Lower lobe of right lung (tissue), 2 donors: ENCODE data around the gene PPP1R12B. TPM values are rescaled to one million over a fixed set of nuclear protein-coding genes. Genes with fewer than 3 reads are reported as not detected.
"Not testable (repeated sequence)": the region's sequence is repeated elsewhere in the genome, so short reads cannot be mapped to it uniquely, and the experiment has no call there.

Source experiments
- ATAC-seq, 2 donors: fragments of 200-7000 bp; cut with Tn5 transposase; one replicate each; pipeline ENCODE4 v1.9.1; 2020 to 2022; ENCODE audit warnings: mild to moderate bottlenecking in 2 of 2, moderate library complexity in 2 of 2
- DNase-seq: peaks from one replicate; pipeline ENCODE4 v3.0.0-alpha.2; 2020
- H3K27ac ChIP-seq: fragments of 200-600 bp; one replicate; pipeline ENCODE4 v1.8.0; 2022
- H3K27me3 ChIP-seq: fragments of 200-600 bp; one replicate; pipeline ENCODE4 v1.8.0; 2022; ENCODE audit warnings: low read depth
- H3K36me3 ChIP-seq: fragments of 200-600 bp; one replicate; pipeline ENCODE4 v1.8.0; 2022; ENCODE audit warnings: mild to moderate bottlenecking
- H3K4me1 ChIP-seq: fragments of 200-600 bp; one replicate; pipeline ENCODE4 v1.8.0; 2022
- H3K4me3 ChIP-seq: fragments of 200-600 bp; one replicate; pipeline ENCODE4 v1.8.0; 2022; ENCODE audit warnings: mild to moderate bottlenecking
- H3K9me3 ChIP-seq: fragments of 200-600 bp; one replicate; pipeline ENCODE4 v1.8.0; 2022
- intact Hi-C: fragments of 100-400 bp; cut with DNase I; formaldehyde crosslinking; loops from one replicate; pipeline ENCODE4 v1.11.0; 2022
- total RNA-seq: library from RNA; stranded (reverse); fragmentation: NEBNext Ultra II Directional; extraction: Animal tissue kit (Norgen Biotek cat#: 25700); gene quantifications from one replicate; pipeline ENCODE4 v1.2.1, GENCODE V29; 2021
- TF ChIP-seq, protein P1 (sequence below): fragments of 200-600 bp; IDR thresholded peaks from one replicate; pipeline ENCODE4 v1.8.0; 2022; ENCODE audit warnings: antibody characterized with exemption, mild to moderate bottlenecking
- donor health status: DM: no; HTN: yes; CAD: no; lungs with severe emphysema.

Gene PPP1R12B
- total RNA-seq, 1 donor from 2014 or later: 41.4 TPM

DNA sequence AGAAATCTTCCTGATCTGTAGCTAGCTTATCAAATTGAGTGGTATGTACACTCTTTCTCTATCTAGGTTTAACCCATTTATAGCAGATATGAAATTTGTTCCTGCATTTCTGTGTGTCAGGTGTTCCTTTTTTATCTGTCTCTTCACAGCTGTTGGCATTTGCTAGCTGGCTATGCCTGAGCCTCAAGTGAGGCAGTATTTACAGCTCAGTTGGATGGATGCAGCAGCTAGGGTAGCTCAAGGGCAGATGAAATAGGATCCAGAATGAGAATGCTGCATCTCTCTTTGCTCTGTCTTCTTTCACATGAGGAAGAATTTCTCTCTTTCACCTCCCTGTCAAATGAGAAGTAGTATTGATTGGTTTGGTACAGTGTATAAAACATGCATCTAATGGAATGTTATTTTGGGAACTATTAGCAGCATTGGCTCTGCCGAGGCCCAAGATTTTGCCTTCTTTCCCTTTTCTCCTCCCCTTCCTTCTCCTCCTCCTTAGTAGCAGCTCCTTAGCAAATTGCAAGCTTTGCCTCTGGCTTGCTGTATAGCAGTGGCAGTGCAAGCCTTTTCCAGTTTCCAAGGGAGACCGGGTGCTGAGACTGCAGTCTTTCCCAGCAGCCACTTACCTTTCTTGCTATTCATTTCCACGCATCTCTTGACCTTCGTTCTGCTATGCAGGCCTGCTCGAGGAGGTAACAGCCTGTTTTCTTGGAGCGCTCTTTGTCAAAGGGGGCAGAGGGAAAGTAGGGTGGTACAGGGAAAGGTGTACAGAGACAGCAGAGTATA lies 125.0 kb downstream of the PPP1R12B start:
- intact Hi-C loops, H3K9me3 ChIP-seq, H3K27ac ChIP-seq, H3K4me1 ChIP-seq, ATAC-seq, H3K27me3 ChIP-seq, H3K4me3 ChIP-seq, DNase-seq, H3K36me3 ChIP-seq: not testable (repeated sequence)

- H3K4me3 ChIP-seq, intact Hi-C loops, H3K4me1 ChIP-seq, DNase-seq, H3K9me3 ChIP-seq, H3K27ac ChIP-seq, H3K27me3 ChIP-seq, ATAC-seq, H3K36me3 ChIP-seq: not testable (repeated sequence)
Observed at GRCh38 chr1:202479661-202480060, 131.2 kb downstream of the PPP1R12B start.

DNA sequence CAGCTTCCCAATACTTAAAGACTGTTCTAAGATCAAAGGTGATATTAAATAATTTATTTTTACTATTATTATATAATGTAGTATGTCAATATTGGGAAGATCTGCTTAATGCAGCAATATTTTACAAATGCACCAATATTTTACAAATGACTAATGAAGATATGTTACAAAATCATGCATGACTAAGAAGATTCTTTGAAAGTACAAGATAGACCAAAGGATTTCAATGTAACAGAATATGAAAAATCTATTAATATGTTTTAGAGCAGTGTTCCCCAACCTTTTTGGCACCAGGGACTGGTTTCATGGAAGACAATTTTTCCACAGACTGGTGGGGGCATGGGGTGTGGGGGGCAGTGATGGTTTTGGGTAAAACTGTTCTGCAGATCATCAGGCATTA lies 132.1 kb downstream of the PPP1R12B start:
- ATAC-seq, intact Hi-C loops, H3K4me1 ChIP-seq, H3K27ac ChIP-seq, H3K36me3 ChIP-seq, H3K4me3 ChIP-seq, H3K9me3 ChIP-seq, DNase-seq, H3K27me3 ChIP-seq: not testable (repeated sequence)

DNA sequence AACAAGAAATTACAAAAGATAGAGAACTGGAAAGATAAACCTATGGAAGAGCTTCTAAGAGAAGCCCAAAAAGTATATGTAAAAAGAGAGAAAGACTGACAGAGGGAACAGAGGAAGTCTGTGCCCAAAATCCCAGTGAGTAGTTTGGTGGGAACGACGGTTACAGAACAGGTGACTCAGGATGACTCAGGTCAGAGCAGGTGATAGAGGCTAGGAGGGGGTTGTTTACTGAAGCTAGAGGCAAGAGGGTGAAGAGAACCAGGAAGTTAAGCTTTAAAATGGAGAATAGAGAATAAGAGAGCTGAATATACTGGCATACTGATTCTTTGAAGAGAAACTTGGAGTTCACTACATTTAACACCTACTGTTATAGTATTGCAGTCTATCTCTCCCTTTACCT lies 134.9 kb downstream of the PPP1R12B start:
- H3K36me3 ChIP-seq, H3K4me3 ChIP-seq, H3K4me1 ChIP-seq, intact Hi-C loops, ATAC-seq, DNase-seq, H3K9me3 ChIP-seq, H3K27ac ChIP-seq, H3K27me3 ChIP-seq: not testable (repeated sequence)

DNA sequence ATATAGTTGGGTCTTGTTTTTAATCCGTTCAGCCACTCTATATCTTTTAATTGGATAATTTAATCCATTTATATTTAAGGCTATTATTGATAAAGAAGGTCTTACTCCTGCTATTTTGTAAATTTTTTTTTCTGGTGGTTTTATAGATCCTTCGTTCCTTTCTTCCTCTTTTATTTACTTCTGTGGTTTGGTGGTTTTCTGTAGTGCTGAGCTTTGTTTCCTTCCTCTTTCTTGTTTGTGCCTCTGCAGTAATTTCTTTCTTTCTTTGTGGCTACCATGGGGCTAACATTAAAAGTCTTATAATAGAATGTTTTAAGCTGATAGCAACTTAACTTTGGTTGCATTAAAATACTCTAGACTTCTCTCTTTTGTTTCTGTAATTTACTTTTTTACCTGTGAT lies 135.5 kb downstream of the PPP1R12B start:
- H3K27me3 ChIP-seq, ATAC-seq, H3K9me3 ChIP-seq, H3K4me1 ChIP-seq, intact Hi-C loops, H3K36me3 ChIP-seq, DNase-seq, H3K27ac ChIP-seq, H3K4me3 ChIP-seq: not testable (repeated sequence)

- ATAC-seq, H3K4me3 ChIP-seq, H3K27ac ChIP-seq, H3K36me3 ChIP-seq, H3K9me3 ChIP-seq, H3K27me3 ChIP-seq, intact Hi-C loops, DNase-seq, H3K4me1 ChIP-seq: not testable (repeated sequence)
Observed at GRCh38 chr1:202484820-202485219, 136.3 kb downstream of the PPP1R12B start.

DNA sequence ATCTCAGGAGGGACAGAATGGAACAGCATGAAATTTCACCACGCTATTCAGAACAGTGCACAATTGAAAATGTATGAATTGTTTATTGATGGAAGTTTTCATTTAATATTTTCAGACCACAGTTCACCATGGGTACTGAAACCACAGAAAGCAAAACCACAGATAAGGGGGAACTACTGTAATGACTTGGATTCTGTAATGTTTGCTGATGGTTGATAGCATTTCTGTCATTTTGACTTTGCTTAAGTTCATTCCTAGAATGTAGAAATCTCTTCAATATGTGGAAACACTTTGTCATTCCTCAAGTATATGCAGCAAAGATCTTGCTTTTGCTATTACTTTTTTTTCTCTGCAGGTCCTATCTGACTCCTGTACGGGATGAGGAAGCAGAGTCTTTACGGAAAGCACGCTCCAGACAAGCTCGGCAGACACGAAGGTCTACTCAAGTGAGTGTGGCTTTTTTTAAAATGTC lies 139.7 kb downstream of the PPP1R12B start:
- H3K27me3 ChIP-seq, H3K4me1 ChIP-seq, H3K9me3 ChIP-seq, H3K36me3 ChIP-seq, DNase-seq, ATAC-seq, H3K27ac ChIP-seq, H3K4me3 ChIP-seq, intact Hi-C loops: not testable (repeated sequence)

DNA sequence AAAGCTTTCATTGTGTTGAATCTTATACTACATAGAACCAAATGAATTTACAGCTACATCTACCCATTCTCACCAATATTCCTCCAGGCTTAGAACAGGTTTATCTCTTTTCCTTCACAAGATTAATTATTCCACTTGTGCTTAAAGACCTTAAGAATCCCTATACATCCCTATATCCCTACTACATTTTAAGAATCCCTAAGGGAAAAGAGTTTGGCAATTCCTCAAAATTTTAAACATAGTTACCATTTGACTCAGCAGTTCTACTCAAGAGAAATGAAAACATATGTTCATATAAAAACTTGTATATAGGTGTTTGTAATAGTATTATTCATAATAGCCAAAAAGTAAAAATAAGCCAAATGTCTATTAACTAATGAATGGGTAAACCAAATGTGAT lies 140.6 kb downstream of the PPP1R12B start:
- H3K9me3 ChIP-seq, DNase-seq, H3K36me3 ChIP-seq, intact Hi-C loops, H3K27ac ChIP-seq, H3K4me3 ChIP-seq, H3K27me3 ChIP-seq, ATAC-seq, H3K4me1 ChIP-seq: not testable (repeated sequence)

DNA sequence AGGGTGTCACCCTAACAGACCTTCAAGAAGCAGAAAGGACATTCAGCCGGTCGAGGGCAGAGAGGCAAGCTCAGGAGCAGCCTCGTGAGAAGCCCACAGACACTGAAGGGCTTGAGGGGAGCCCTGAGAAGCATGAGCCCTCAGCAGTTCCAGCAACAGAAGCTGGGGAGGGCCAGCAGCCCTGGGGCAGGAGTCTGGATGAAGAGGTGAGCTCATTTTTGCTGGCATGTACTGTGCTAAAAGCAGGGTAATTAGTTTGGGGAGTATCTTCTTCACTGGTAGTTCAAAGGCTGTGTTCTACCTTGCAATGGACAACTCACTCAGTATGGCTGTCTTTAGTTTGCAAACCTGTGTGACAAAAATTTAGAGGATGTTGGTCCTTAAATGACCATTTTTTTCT lies 144.6 kb downstream of the PPP1R12B start:
- intact Hi-C loops, DNase-seq, H3K27ac ChIP-seq, H3K27me3 ChIP-seq, H3K9me3 ChIP-seq, H3K4me1 ChIP-seq, H3K4me3 ChIP-seq, ATAC-seq: not testable (repeated sequence)
- peaks cover 34% of the 10 kb centered on the region for H3K36me3 ChIP-seq

DNA sequence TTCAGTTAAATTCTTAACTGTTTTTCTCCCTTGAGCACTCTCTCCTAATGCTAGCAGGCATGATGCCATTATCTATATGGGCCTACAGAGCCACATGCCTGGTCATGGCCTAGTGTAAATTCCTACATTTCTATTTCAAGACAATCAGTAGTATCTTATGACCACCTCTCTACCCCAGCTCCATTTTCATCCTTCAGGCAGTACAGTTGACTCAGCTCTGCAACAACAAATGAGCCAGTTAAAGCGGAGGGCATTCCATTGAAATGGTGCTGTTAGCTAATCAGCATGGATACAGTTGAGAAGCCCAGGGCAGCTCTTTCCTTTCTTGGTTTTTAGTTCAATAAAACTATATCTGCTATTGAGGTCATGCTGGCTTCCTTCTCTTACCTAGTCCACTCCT lies 150.0 kb downstream of the PPP1R12B start:
- H3K4me3 ChIP-seq: no peak overlapping the region
- peaks cover 33% of the 10 kb centered on the region for H3K36me3 ChIP-seq
- no peak for ATAC-seq
- TF ChIP-seq, protein P1, sequence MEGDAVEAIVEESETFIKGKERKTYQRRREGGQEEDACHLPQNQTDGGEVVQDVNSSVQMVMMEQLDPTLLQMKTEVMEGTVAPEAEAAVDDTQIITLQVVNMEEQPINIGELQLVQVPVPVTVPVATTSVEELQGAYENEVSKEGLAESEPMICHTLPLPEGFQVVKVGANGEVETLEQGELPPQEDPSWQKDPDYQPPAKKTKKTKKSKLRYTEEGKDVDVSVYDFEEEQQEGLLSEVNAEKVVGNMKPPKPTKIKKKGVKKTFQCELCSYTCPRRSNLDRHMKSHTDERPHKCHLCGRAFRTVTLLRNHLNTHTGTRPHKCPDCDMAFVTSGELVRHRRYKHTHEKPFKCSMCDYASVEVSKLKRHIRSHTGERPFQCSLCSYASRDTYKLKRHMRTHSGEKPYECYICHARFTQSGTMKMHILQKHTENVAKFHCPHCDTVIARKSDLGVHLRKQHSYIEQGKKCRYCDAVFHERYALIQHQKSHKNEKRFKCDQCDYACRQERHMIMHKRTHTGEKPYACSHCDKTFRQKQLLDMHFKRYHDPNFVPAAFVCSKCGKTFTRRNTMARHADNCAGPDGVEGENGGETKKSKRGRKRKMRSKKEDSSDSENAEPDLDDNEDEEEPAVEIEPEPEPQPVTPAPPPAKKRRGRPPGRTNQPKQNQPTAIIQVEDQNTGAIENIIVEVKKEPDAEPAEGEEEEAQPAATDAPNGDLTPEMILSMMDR: no peak
- H3K27ac ChIP-seq: no peak overlapping the region
- no peaks in the 10 kb centered on the region for H3K4me1 ChIP-seq
- H3K27me3 ChIP-seq: no peaks in the 10 kb centered on the region
- no peaks in the 10 kb centered on the region for H3K9me3 ChIP-seq
- intact Hi-C loops: no loop called here
- no peak for DNase-seq

GRCh38 chr1:202499997-202500396 lies 151.5 kb downstream of the PPP1R12B start:
- intact Hi-C loops, H3K27me3 ChIP-seq, H3K9me3 ChIP-seq, H3K27ac ChIP-seq, DNase-seq, H3K4me3 ChIP-seq, ATAC-seq, H3K4me1 ChIP-seq: not testable (repeated sequence)
- H3K36me3 ChIP-seq: peaks cover 29% of the 10 kb centered on the region
